ENCODE data around the gene CEP70. TPM values are rescaled to one million over a fixed set of nuclear protein-coding genes. Genes with fewer than 3 reads are reported as not detected.
"Not testable (repeated sequence)": the region's sequence is repeated elsewhere in the genome, so short reads cannot be mapped to it uniquely, and the experiment has no call there.

CEP70 gene
- total RNA-seq, 2 donors from 2014 or later, result 5.6 to 10.6 TPM

- no peak for ATAC-seq (replicated peaks)
- H3K27ac Mint-ChIP-seq, result no peak overlapping the region
- H3K9me3 Mint-ChIP-seq, result no peaks in the 10 kb centered on the region
- H3K36me3 Mint-ChIP-seq (ENCODE audit: low read depth), result no peaks in the 10 kb centered on the region
- no peaks in the 10 kb centered on the region for H3K27me3 Mint-ChIP-seq
- H3K4me3 Mint-ChIP-seq, result no peak overlapping the region
- no peaks in the 10 kb centered on the region for H3K4me1 Mint-ChIP-seq
Measured at GRCh38 chr3:138463724-138464490, 130.2 kb downstream of the CEP70 start.

GRCh38 chr3:138461896-138462295 lies 132.2 kb downstream of the CEP70 start:
- no peaks in the 10 kb centered on the region for H3K4me1 Mint-ChIP-seq
- ATAC-seq (replicated peaks), result no peak
- H3K9me3 Mint-ChIP-seq, result no peaks in the 10 kb centered on the region
- H3K36me3 Mint-ChIP-seq (ENCODE audit: low read depth), result no peaks in the 10 kb centered on the region
- H3K27me3 Mint-ChIP-seq, result no peaks in the 10 kb centered on the region
- H3K4me3 Mint-ChIP-seq, result no peak overlapping the region
- no peak overlapping the region for H3K27ac Mint-ChIP-seq

- Mint-ChIP-seq H3K4me1 (no peaks in the 10 kb centered on the region), H3K27me3 (no peaks in the 10 kb centered on the region), H3K36me3 (ENCODE audit: low read depth) (no peaks in the 10 kb centered on the region), H3K27ac (no peak overlapping the region), H3K9me3 (no peaks in the 10 kb centered on the region), H3K4me3 (no peak overlapping the region)
- ATAC-seq (replicated peaks), result no peak
Measured at GRCh38 chr3:138461246-138461645, 132.8 kb downstream of the CEP70 start.

GRCh38 chr3:138460536-138461205 lies 133.4 kb downstream of the CEP70 start:
- Mint-ChIP-seq H3K4me3 (no peak overlapping the region), H3K36me3 (ENCODE audit: low read depth) (no peaks in the 10 kb centered on the region), H3K4me1 (peaks cover 5% of the 10 kb centered on the region), H3K9me3 (no peaks in the 10 kb centered on the region), H3K27ac (no peak overlapping the region), H3K27me3 (no peaks in the 10 kb centered on the region)
- ATAC-seq (replicated peaks), result no peak

GRCh38 chr3:138459619-138460535 lies 134.2 kb downstream of the CEP70 start:
- H3K27ac Mint-ChIP-seq, result no peak overlapping the region
- no peaks in the 10 kb centered on the region for H3K27me3 Mint-ChIP-seq
- peaks cover 6% of the 10 kb centered on the region for H3K4me1 Mint-ChIP-seq
- H3K36me3 Mint-ChIP-seq (ENCODE audit: low read depth), result no peaks in the 10 kb centered on the region
- ATAC-seq (replicated peaks), result no peak
- no peak overlapping the region for H3K4me3 Mint-ChIP-seq
- H3K9me3 Mint-ChIP-seq, result no peaks in the 10 kb centered on the region

- Mint-ChIP-seq H3K27me3 (no peaks in the 10 kb centered on the region), H3K4me3 (no peak overlapping the region), H3K9me3 (no peaks in the 10 kb centered on the region), H3K36me3 (ENCODE audit: low read depth) (no peaks in the 10 kb centered on the region), H3K27ac (no peak overlapping the region), H3K4me1 (peaks cover 6% of the 10 kb centered on the region)
- ATAC-seq (replicated peaks), result no peak
Measured at GRCh38 chr3:138458774-138459499, 135.1 kb downstream of the CEP70 start.

- Mint-ChIP-seq H3K4me1 (peaks cover 6% of the 10 kb centered on the region), H3K27me3 (no peaks in the 10 kb centered on the region), H3K4me3 (no peak overlapping the region), H3K9me3 (no peaks in the 10 kb centered on the region), H3K27ac (no peak overlapping the region), H3K36me3 (ENCODE audit: low read depth) (no peaks in the 10 kb centered on the region)
- ATAC-seq (replicated peaks), result no peak
Measured at GRCh38 chr3:138457863-138458735, 136.0 kb downstream of the CEP70 start.

GRCh38 chr3:138456961-138457862 lies 136.8 kb downstream of the CEP70 start:
- Mint-ChIP-seq H3K36me3 (ENCODE audit: low read depth) (no peaks in the 10 kb centered on the region), H3K27me3 (no peaks in the 10 kb centered on the region), H3K4me3 (no peak overlapping the region), H3K4me1 (peaks cover 6% of the 10 kb centered on the region), H3K27ac (no peak overlapping the region), H3K9me3 (no peaks in the 10 kb centered on the region)
- no peak for ATAC-seq (replicated peaks)

GRCh38 chr3:138455801-138456716 lies 138.0 kb downstream of the CEP70 start:
- H3K4me3 Mint-ChIP-seq, result no peak overlapping the region
- H3K4me1 Mint-ChIP-seq, result peaks cover 6% of the 10 kb centered on the region
- no peaks in the 10 kb centered on the region for H3K27me3 Mint-ChIP-seq
- ATAC-seq (replicated peaks), result peak; percentile 29
- no peak overlapping the region for H3K27ac Mint-ChIP-seq
- no peaks in the 10 kb centered on the region for H3K36me3 Mint-ChIP-seq (ENCODE audit: low read depth)
- no peaks in the 10 kb centered on the region for H3K9me3 Mint-ChIP-seq

GRCh38 chr3:138453940-138454339 lies 140.1 kb downstream of the CEP70 start:
- H3K9me3 Mint-ChIP-seq; H3K4me1 Mint-ChIP-seq; H3K27me3 Mint-ChIP-seq; ATAC-seq (replicated peaks); H3K4me3 Mint-ChIP-seq; H3K36me3 Mint-ChIP-seq (ENCODE audit: low read depth); H3K27ac Mint-ChIP-seq: not testable (repeated sequence)

GRCh38 chr3:138452436-138452835 lies 141.6 kb downstream of the CEP70 start:
- Mint-ChIP-seq H3K4me1 (peaks cover 6% of the 10 kb centered on the region), H3K27me3 (no peaks in the 10 kb centered on the region), H3K4me3 (no peak overlapping the region), H3K36me3 (ENCODE audit: low read depth) (no peaks in the 10 kb centered on the region), H3K9me3 (no peaks in the 10 kb centered on the region), H3K27ac (no peak overlapping the region)
- no peak for ATAC-seq (replicated peaks)

- no peaks in the 10 kb centered on the region for H3K9me3 Mint-ChIP-seq
- no peaks in the 10 kb centered on the region for H3K27me3 Mint-ChIP-seq
- no peaks in the 10 kb centered on the region for H3K36me3 Mint-ChIP-seq (ENCODE audit: low read depth)
- peaks cover 6% of the 10 kb centered on the region for H3K4me1 Mint-ChIP-seq
- no peak overlapping the region for H3K27ac Mint-ChIP-seq
- no peak overlapping the region for H3K4me3 Mint-ChIP-seq
- no peak for ATAC-seq (replicated peaks)
Measured at GRCh38 chr3:138451595-138452162, 142.4 kb downstream of the CEP70 start.
